RWPE2 (cell line): Measurements from ENCODE around the gene ZBED2.
"Not testable (repeated sequence)": the region's sequence is repeated elsewhere in the genome, so short reads cannot be mapped to it uniquely, and the experiment has no call there.

Experiments
- ATAC-seq: fragments of 200-7000 bp; cut with Tn5 transposase; 3 replicates; pipeline ENCODE4 v1.9.1; 2021; ENCODE audit warnings: low read depth
- DNase-seq: peaks from one replicate; pipeline ENCODE4 v3.0.0-alpha.2; 2020; ENCODE audit warnings: low spot score
- H3K27ac ChIP-seq: fragments of 450-650 bp; 2 replicates; pipeline ENCODE4 v1.5.1; 2017; ENCODE audit warnings: mild to moderate bottlenecking; ENCODE audit not compliant: poor library complexity, severe bottlenecking
- H3K27me3 ChIP-seq: fragments of 250-450 bp; sonication (Bioruptor Pico); 2 replicates; pipeline ENCODE4 v1.5.1; 2021; ENCODE audit warnings: mild to moderate bottlenecking, moderate library complexity; ENCODE audit not compliant: insufficient read depth, poor library complexity, severe bottlenecking
- H3K36me3 ChIP-seq: fragments of 250-450 bp; sonication (Bioruptor Pico); 2 replicates; pipeline ENCODE4 v1.5.1; 2020; ENCODE audit warnings: low read depth, mild to moderate bottlenecking, moderate library complexity
- H3K4me1 ChIP-seq: fragments of 250-450 bp; sonication (Bioruptor Pico); 2 replicates; pipeline ENCODE4 v1.5.1; 2021; ENCODE audit warnings: mild to moderate bottlenecking, moderate library complexity; ENCODE audit not compliant: insufficient read depth, poor library complexity, severe bottlenecking
- H3K4me3 ChIP-seq: fragments of 250-450 bp; sonication (Bioruptor Pico); 2 replicates; pipeline ENCODE4 v1.5.1; 2021; ENCODE audit warnings: mild to moderate bottlenecking, moderate library complexity; ENCODE audit not compliant: severe bottlenecking
- H3K9me3 ChIP-seq: fragments of 250-450 bp; sonication (Bioruptor Pico); 2 replicates; pipeline ENCODE4 v1.5.1; 2021; ENCODE audit warnings: mild to moderate bottlenecking, moderate library complexity; ENCODE audit not compliant: severe bottlenecking
- CTCF ChIP-seq: fragments of 450-650 bp; IDR thresholded peaks from one replicate; pipeline ENCODE4 v1.5.1; 2017; ENCODE audit warnings: mild to moderate bottlenecking, moderate library complexity; ENCODE audit not compliant: poor library complexity, severe bottlenecking

The ZBED2 gene

GRCh38 chr3:111595232-111595631 is at the start of gene ZBED2:
ZBED2 (minus strand) TSS chr3:111595346; CDS start chr3:111594201, 1,145 bp downstream.
- H3K4me3 ChIP-seq: peak within 1 kb of the TSS; percentile 28
- no peaks in the 10 kb centered on the region for H3K27me3 ChIP-seq
- no peak for TF ChIP-seq CTCF
- peaks cover 5% of the 10 kb centered on the region; the same call in 1 of the 2 replicates for H3K36me3 ChIP-seq
- peaks cover 55% of the 10 kb centered on the region for H3K4me1 ChIP-seq
- peak; percentile 85 for ATAC-seq
- H3K27ac ChIP-seq: peak within 1 kb of the TSS; percentile 94
- peak; percentile 73 for DNase-seq
- H3K9me3 ChIP-seq: no peaks in the 10 kb centered on the region

GRCh38 chr3:111639316-111639715 is 44.2 kb upstream of the ZBED2 start:
- Histone ChIP-seq H3K4me1 (no peaks in the 10 kb centered on the region), H3K36me3 (no peaks in the 10 kb centered on the region), H3K9me3 (no peaks in the 10 kb centered on the region), H3K4me3 (no peak overlapping the region), H3K27ac (no peak overlapping the region), H3K27me3 (no peaks in the 10 kb centered on the region)
- no peak for TF ChIP-seq CTCF
- ATAC-seq (no peak), DNase-seq (no peak)

- no peaks in the 10 kb centered on the region for H3K4me1 ChIP-seq
- no peaks in the 10 kb centered on the region for H3K36me3 ChIP-seq
- H3K9me3 ChIP-seq: no peaks in the 10 kb centered on the region
- H3K4me3 ChIP-seq: no peak overlapping the region
- DNase-seq: no peak
- no peaks in the 10 kb centered on the region for H3K27me3 ChIP-seq
- no peak overlapping the region for H3K27ac ChIP-seq
- no peak for TF ChIP-seq CTCF
- no peak for ATAC-seq
These were observed 41.3 kb upstream of the ZBED2 start for GRCh38 chr3:111636366-111636885.

- Histone ChIP-seq H3K27ac (no peak overlapping the region), H3K4me3 (no peak overlapping the region), H3K9me3 (no peaks in the 10 kb centered on the region), H3K27me3 (no peaks in the 10 kb centered on the region), H3K36me3 (no peaks in the 10 kb centered on the region), H3K4me1 (no peaks in the 10 kb centered on the region)
- no peak for TF ChIP-seq CTCF
- ATAC-seq (no peak), DNase-seq (no peak)
These were observed 40.3 kb upstream of the ZBED2 start for GRCh38 chr3:111635403-111635802.

- H3K4me3 ChIP-seq, H3K4me1 ChIP-seq, H3K27me3 ChIP-seq, H3K9me3 ChIP-seq, DNase-seq, H3K36me3 ChIP-seq, H3K27ac ChIP-seq, ATAC-seq: not testable (repeated sequence)
These were observed 35.5 kb upstream of the ZBED2 start for GRCh38 chr3:111630638-111631037.

GRCh38 chr3:111629018-111629417 is 33.9 kb upstream of the ZBED2 start:
- not testable (repeated sequence) for H3K4me1 ChIP-seq, H3K27me3 ChIP-seq, DNase-seq, H3K36me3 ChIP-seq, H3K27ac ChIP-seq, H3K9me3 ChIP-seq, ATAC-seq, H3K4me3 ChIP-seq
